Measurements from ENCODE around the gene TCF4. TPM values are rescaled to one million over a fixed set of nuclear protein-coding genes. Genes with fewer than 3 reads are reported as not detected.

TCF4 gene
- total and polyA plus RNA-seq, 4 donors = 4.3 to 15.3 (median 11.5) TPM

GRCh38 chr18:55479656-55480420, 108.2 kb downstream of the TCF4 start:
- TF ChIP-seq EGR1 (IDR thresholded peaks at IDR 0.05; ENCODE audit: low read depth in 2 of 2) (no peak), ZBTB33 (IDR thresholded peaks at IDR 0.05) (no peak), FOXA2 (IDR thresholded peaks at IDR 0.05) (no peak), CTCF (IDR thresholded peaks at IDR 0.05; ENCODE audit: low read depth, low read length, missing input control) (no peak), FOXA1 (IDR thresholded peaks at IDR 0.05) (no peak), NR2F2 (IDR thresholded peaks at IDR 0.05) (no peak), SP1 (IDR thresholded peaks at IDR 0.05) (no peak), MAX (IDR thresholded peaks at IDR 0.05) (no peak), JUND (IDR thresholded peaks at IDR 0.05) (no peak), RXRA (IDR thresholded peaks at IDR 0.05) (no peak), YY1 (IDR thresholded peaks at IDR 0.05) (no peak)
- Histone ChIP-seq H3K9ac (ENCODE audit: low read depth in 1 of 2, low read length in 2 of 2) (no peak overlapping the region), H3K4me1 (ENCODE audit: control insufficient read depth in 4 of 4, insufficient read depth in 4 of 4, low read length in 3 of 4) (peaks cover 0 to 12% (median 2%) of the 10 kb centered on the region in 4 donors), H3K27ac (ENCODE audit: low read depth in 1 of 2, low read length in 2 of 2) (peak overlapping the region in 1 of 2 donors; percentile 44), H3K27me3 (ENCODE audit: control insufficient read depth in 4 of 4, insufficient read depth in 4 of 4, low read length in 3 of 4) (no peaks in the 10 kb centered on the region), H3K4me3 (ENCODE audit: low read depth in 1 of 3, low read length in 3 of 3) (no peak overlapping the region), H3K9me3 (ENCODE audit: control insufficient read depth in 4 of 4, low read length in 3 of 4) (no peaks in the 10 kb centered on the region), H3K36me3 (ENCODE audit: control insufficient read depth in 4 of 4, insufficient read depth in 3 of 4, low read depth in 1 of 4, low read length in 3 of 4) (no peaks in the 10 kb centered on the region)
- DNase-seq (ENCODE audit: low spot score) = no peak
- WGBS = 86% methylated on average over 9 of the region's 9 CpGs

GRCh38 chr18:55477860-55478581, 110.0 kb downstream of the TCF4 start:
- Histone ChIP-seq H3K36me3 (ENCODE audit: control insufficient read depth in 4 of 4, insufficient read depth in 3 of 4, low read depth in 1 of 4, low read length in 3 of 4) (no peaks in the 10 kb centered on the region), H3K27me3 (ENCODE audit: control insufficient read depth in 4 of 4, insufficient read depth in 4 of 4, low read length in 3 of 4) (no peaks in the 10 kb centered on the region), H3K4me1 (ENCODE audit: control insufficient read depth in 4 of 4, insufficient read depth in 4 of 4, low read length in 3 of 4) (peaks cover 0 to 12% (median 2%) of the 10 kb centered on the region in 4 donors), H3K4me3 (ENCODE audit: low read depth in 1 of 3, low read length in 3 of 3) (peak overlapping the region; percentile 23 to 60 (median 55)), H3K9me3 (ENCODE audit: control insufficient read depth in 4 of 4, low read length in 3 of 4) (no peaks in the 10 kb centered on the region), H3K9ac (ENCODE audit: low read depth in 1 of 2, low read length in 2 of 2) (peak overlapping the region; percentile 5 to 60), H3K27ac (ENCODE audit: low read depth in 1 of 2, low read length in 2 of 2) (peak overlapping the region; percentile 74 to 78)
- DNase-seq (ENCODE audit: low spot score) = no peak
- 62% methylated on average over 8 of the region's 8 CpGs for WGBS
- TF ChIP-seq RXRA (IDR thresholded peaks at IDR 0.05) (no peak), HNF4A (conservative IDR thresholded peaks at IDR 0.05) (no peak), GABPA (IDR thresholded peaks at IDR 0.05 in 1 of 2, conservative IDR thresholded peaks at IDR 0.05 in 1 of 2) (no peak), MAX (IDR thresholded peaks at IDR 0.05) (peak; percentile 3), CTCF (IDR thresholded peaks at IDR 0.05; ENCODE audit: low read depth, low read length, missing input control) (no peak)
